WTC11 (cell line): ENCODE data around the gene UBE2J1. TPM values are rescaled to one million over a fixed set of nuclear protein-coding genes. Genes with fewer than 3 reads are reported as not detected.

Experiments
- ATAC-seq: fragments of 200-7000 bp; cut with Tn5 transposase; 2 replicates; pipeline ENCODE4 v1.10.0; 2021; ENCODE audit warnings: mild to moderate bottlenecking, moderate library complexity
- CTCF ChIA-PET: fragments of 300-600 bp; sonication (Branson Sonifier 250); formaldehyde crosslinking; loops from one replicate; lab custom pipeline; 2021; ENCODE audit warnings: antibody characterized with exemption; lab: Charles Lee
- POLR2A ChIA-PET: fragments of 350-600 bp; sonication (Branson Sonifier 250); formaldehyde crosslinking; loops from one replicate; lab custom pipeline; 2021; ENCODE audit warnings: antibody characterized with exemption; lab: Charles Lee
- DNase-seq: peaks from one replicate; pipeline ENCODE4 v3.0.0; 2021; ENCODE audit warnings: low spot score
- H3K27ac Mint-ChIP-seq: 2 replicates; pipeline ENCODE4 v1.8.0; 2021; ENCODE audit warnings: mixed read lengths
- H3K27me3 Mint-ChIP-seq: 2 replicates; pipeline ENCODE4 v1.8.0; 2021; ENCODE audit warnings: low read depth, mild to moderate bottlenecking, moderate library complexity, mixed read lengths
- H3K36me3 Mint-ChIP-seq: 2 replicates; pipeline ENCODE4 v1.8.0; 2021; ENCODE audit warnings: mixed read lengths
- H3K4me1 Mint-ChIP-seq: 2 replicates; pipeline ENCODE4 v1.8.0; 2022; ENCODE audit warnings: mixed read lengths
- H3K4me3 Mint-ChIP-seq: 2 replicates; pipeline ENCODE4 v1.8.0; 2021; ENCODE audit warnings: mild to moderate bottlenecking, moderate library complexity, mixed read lengths
- H3K9me3 Mint-ChIP-seq: 2 replicates; pipeline ENCODE4 v1.8.0; 2021; ENCODE audit warnings: mixed read lengths
- AR ChIP-seq: fragments of 250-450 bp; sonication (Bioruptor Pico); IDR thresholded peaks from 2 replicates; pipeline ENCODE4 v1.9.0; 2021; ENCODE audit warnings: mild to moderate bottlenecking
- ATF2 ChIP-seq: sonication (generic); formaldehyde crosslinking; IDR thresholded peaks from 2 replicates; pipeline ENCODE4 v1.8.1; 2022; ENCODE audit warnings: low read depth, missing genetic modification reagents, borderline replicate concordance
- ATF3 ChIP-seq: sonication (generic); formaldehyde crosslinking; conservative IDR thresholded peaks from 2 replicates; pipeline ENCODE4 v1.8.1; 2022; ENCODE audit warnings: mild to moderate bottlenecking, missing genetic modification reagents
- CBFB ChIP-seq: sonication (generic); formaldehyde crosslinking; IDR thresholded peaks from 2 replicates; pipeline ENCODE4 v1.8.1; 2022; ENCODE audit warnings: mild to moderate bottlenecking, low read depth, missing genetic modification reagents
- E2F5 ChIP-seq: sonication (generic); formaldehyde crosslinking; IDR thresholded peaks from 2 replicates; pipeline ENCODE4 v1.8.1; 2022; ENCODE audit warnings: mild to moderate bottlenecking, moderate library complexity, missing genetic modification reagents
- EMX1 ChIP-seq: fragments of 250-450 bp; sonication (Bioruptor Pico); IDR thresholded peaks from 2 replicates; pipeline ENCODE4 v1.8.0; 2021; ENCODE audit warnings: mild to moderate bottlenecking
- FOXP4 ChIP-seq: sonication (generic); formaldehyde crosslinking; IDR thresholded peaks from 2 replicates; pipeline ENCODE4 v1.8.0; 2022; ENCODE audit warnings: mild to moderate bottlenecking, missing genetic modification reagents
- IRF1 ChIP-seq: sonication (generic); formaldehyde crosslinking; IDR thresholded peaks from 2 replicates; pipeline ENCODE4 v1.8.0; 2023; ENCODE audit warnings: missing genetic modification reagents
- JUN ChIP-seq: sonication (generic); formaldehyde crosslinking; IDR thresholded peaks from 2 replicates; pipeline ENCODE4 v1.8.0; 2023; ENCODE audit warnings: mild to moderate bottlenecking, missing genetic modification reagents
- NFYB ChIP-seq: sonication (generic); formaldehyde crosslinking; conservative IDR thresholded peaks from 2 replicates; pipeline ENCODE4 v1.8.0; 2022; ENCODE audit warnings: low read depth, missing genetic modification reagents
- NR3C1 ChIP-seq: sonication (generic); formaldehyde crosslinking; conservative IDR thresholded peaks from 2 replicates; pipeline ENCODE4 v1.8.1; 2023; ENCODE audit warnings: low read depth, mild to moderate bottlenecking, missing genetic modification reagents
- SMAD3 ChIP-seq: sonication (generic); formaldehyde crosslinking; IDR thresholded peaks from 2 replicates; pipeline ENCODE4 v1.8.0; 2022; ENCODE audit warnings: missing genetic modification reagents, mild to moderate bottlenecking, borderline replicate concordance
- SP1 ChIP-seq: sonication (generic); formaldehyde crosslinking; conservative IDR thresholded peaks from 2 replicates; pipeline ENCODE4 v1.8.1; 2022; ENCODE audit warnings: missing genetic modification reagents
- STAT6 ChIP-seq: sonication (generic); formaldehyde crosslinking; conservative IDR thresholded peaks from 2 replicates; pipeline ENCODE4 v1.8.1; 2023; ENCODE audit warnings: mild to moderate bottlenecking, low read depth, missing genetic modification reagents, moderate library complexity
- TCF7 ChIP-seq: sonication (generic); formaldehyde crosslinking; IDR thresholded peaks from 2 replicates; pipeline ENCODE4 v1.8.0; 2022; ENCODE audit warnings: mild to moderate bottlenecking, low read depth, missing genetic modification reagents, moderate library complexity
- TEAD1 ChIP-seq: sonication (generic); formaldehyde crosslinking; IDR thresholded peaks from 2 replicates; pipeline ENCODE4 v1.8.0; 2022; ENCODE audit warnings: mild to moderate bottlenecking, missing genetic modification reagents
- TEAD4 ChIP-seq: sonication (generic); formaldehyde crosslinking; IDR thresholded peaks from 2 replicates; pipeline ENCODE4 v1.8.0; 2022; ENCODE audit warnings: mild to moderate bottlenecking, missing genetic modification reagents
- USF2 ChIP-seq: sonication (generic); formaldehyde crosslinking; IDR thresholded peaks from 2 replicates; pipeline ENCODE4 v1.8.1; 2023; ENCODE audit warnings: mild to moderate bottlenecking, missing genetic modification reagents, moderate library complexity
- ZMAT4 ChIP-seq: fragments of 250-450 bp; sonication (Bioruptor Pico); IDR thresholded peaks from 2 replicates; pipeline ENCODE4 v1.9.0; 2021; ENCODE audit warnings: mild to moderate bottlenecking
- ZNF423 ChIP-seq: fragments of 250-450 bp; sonication (Bioruptor Pico); IDR thresholded peaks from 2 replicates; pipeline ENCODE4 v2.1.2; 2022; ENCODE audit warnings: mild to moderate bottlenecking, moderate library complexity
- total RNA-seq: library from RNA; stranded (reverse); gene quantifications from 3 replicates; pipeline ENCODE4 v1.2.3, GENCODE V29; 2021

Gene UBE2J1
- total RNA-seq, 1 experiment from 2014 or later: 12.3 TPM

GRCh38 chr6:89381031-89381430 is 28.5 kb upstream of the UBE2J1 start:
- Mint-ChIP-seq H3K27ac (no peak overlapping the region), H3K4me3 (no peak overlapping the region), H3K27me3 (no peaks in the 10 kb centered on the region)
- DNase-seq: no peak
- TF ChIP-seq NFYB (CRISPR knock-in tag): no peak
- TF ChIP-seq TEAD1: no peak
- no peak for TF ChIP-seq JUN (CRISPR knock-in tag)
- TF ChIP-seq ATF2 (CRISPR knock-in tag): no peak
- TF ChIP-seq AR: no peak
- no peak for TF ChIP-seq ZNF423 (CRISPR knock-in tag)
- TF ChIP-seq, all 79 proteins: peak for 0
- no peak for ATAC-seq
- H3K36me3 Mint-ChIP-seq: peaks cover 5% of the 10 kb centered on the region
- POLR2A ChIA-PET: no interaction called here
- CTCF ChIA-PET: interaction anchor here (1.5 kb wide), 1 partner anchor 9 kb away, joined by 9 read pairs; no protein-coding TSS in a partner anchor
- peaks cover 7% of the 10 kb centered on the region for H3K4me1 Mint-ChIP-seq
- no peaks in the 10 kb centered on the region for H3K9me3 Mint-ChIP-seq

- H3K4me3 Mint-ChIP-seq: no peak overlapping the region
- CTCF ChIA-PET: interaction anchor here (1.3 to 1.8 kb wide), 2 partner anchors 11 to 68 kb away, joined by 6 to 7 read pairs; no protein-coding TSS in a partner anchor
- H3K36me3 Mint-ChIP-seq: no peaks in the 10 kb centered on the region
- H3K9me3 Mint-ChIP-seq: no peaks in the 10 kb centered on the region
- ATAC-seq (no peak), DNase-seq (no peak)
- POLR2A ChIA-PET: no interaction called here
- peaks cover 14% of the 10 kb centered on the region for H3K4me1 Mint-ChIP-seq
- TF ChIP-seq E2F5 (CRISPR knock-in tag) (no peak), TCF7 (CRISPR knock-in tag) (no peak), SP1 (no peak), ZMAT4 (CRISPR knock-in tag) (no peak), TEAD4 (no peak)
- H3K27ac Mint-ChIP-seq: no peak overlapping the region
- no peaks in the 10 kb centered on the region for H3K27me3 Mint-ChIP-seq
Observed at GRCh38 chr6:89379281-89379680, 26.8 kb upstream of the UBE2J1 start.

- DNase-seq (no peak), ATAC-seq (no peak)
- ChIA-PET POLR2A (no interaction called here), CTCF (interaction anchor here (1.3 to 1.8 kb wide), 2 partner anchors 10 to 67 kb away, joined by 6 to 7 read pairs; no protein-coding TSS in a partner anchor)
- Mint-ChIP-seq H3K9me3 (no peaks in the 10 kb centered on the region), H3K27ac (no peak overlapping the region), H3K27me3 (no peaks in the 10 kb centered on the region), H3K4me1 (peaks cover 14% of the 10 kb centered on the region), H3K4me3 (no peak overlapping the region), H3K36me3 (no peaks in the 10 kb centered on the region)
- TF ChIP-seq STAT6 (CRISPR knock-in tag): no peak
- no peak for TF ChIP-seq USF2
- no peak for TF ChIP-seq ATF3 (CRISPR knock-in tag)
- TF ChIP-seq SMAD3: no peak
- no peak for TF ChIP-seq CBFB (CRISPR knock-in tag)
- TF ChIP-seq FOXP4 (CRISPR knock-in tag): no peak
- no peak for TF ChIP-seq IRF1
- no peak for TF ChIP-seq NR3C1 (CRISPR knock-in tag)
- TF ChIP-seq TEAD4: no peak
- no peak for TF ChIP-seq EMX1
Observed at GRCh38 chr6:89378628-89379027, 26.1 kb upstream of the UBE2J1 start.
